Gastroesophageal sphincter (tissue), 3 donors: ENCODE results near the gene NME7.

Experiments used
- CTCF ChIP-seq, 4 experiments: fragments of 200-600 bp in 2 of 4; fragments of 450-650 bp in 2 of 4; sonication (generic) in 1 of 4; IDR thresholded peaks; one replicate each; pipeline ENCODE4 v1.5.1; 2017 to 2019; ENCODE audit warnings: antibody characterized with exemption in 4 of 4, mild to moderate bottlenecking in 2 of 4, moderate library complexity in 2 of 4
- EP300 ChIP-seq: sonication (generic); formaldehyde crosslinking; IDR thresholded peaks from one replicate; pipeline ENCODE4 v1.6.1; 2017; ENCODE audit warnings: antibody characterized with exemption, mild to moderate bottlenecking

GRCh38 chr1:169143984-169144383 is 223.6 kb downstream of the NME7 start:
- TF ChIP-seq CTCF (IDR thresholded peaks at IDR 0.05) (no peak), EP300 (no peak)
